ENCODE measurements around the gene CXCL9. TPM values are rescaled to one million over a fixed set of nuclear protein-coding genes. Genes with fewer than 3 reads are reported as not detected.
"Not testable (repeated sequence)": the region's sequence is repeated elsewhere in the genome, so short reads cannot be mapped to it uniquely, and the experiment has no call there.

Gene CXCL9
- total RNA-seq, 2 donors from 2014 or later: 0.52 to 1.1 TPM

- no peaks in the 10 kb centered on the region for H3K27me3 ChIP-seq
- no peaks in the 10 kb centered on the region for H3K4me1 ChIP-seq
- H3K27ac ChIP-seq: no peak overlapping the region
- intact Hi-C loops (cut with DNase I): no loop called here
- peaks cover 14% of the 10 kb centered on the region for H3K36me3 ChIP-seq
- no peak overlapping the region for H3K9ac ChIP-seq (ENCODE audit: low read depth in 2 of 2, low read length in 2 of 2)
- TF ChIP-seq, protein P1, sequence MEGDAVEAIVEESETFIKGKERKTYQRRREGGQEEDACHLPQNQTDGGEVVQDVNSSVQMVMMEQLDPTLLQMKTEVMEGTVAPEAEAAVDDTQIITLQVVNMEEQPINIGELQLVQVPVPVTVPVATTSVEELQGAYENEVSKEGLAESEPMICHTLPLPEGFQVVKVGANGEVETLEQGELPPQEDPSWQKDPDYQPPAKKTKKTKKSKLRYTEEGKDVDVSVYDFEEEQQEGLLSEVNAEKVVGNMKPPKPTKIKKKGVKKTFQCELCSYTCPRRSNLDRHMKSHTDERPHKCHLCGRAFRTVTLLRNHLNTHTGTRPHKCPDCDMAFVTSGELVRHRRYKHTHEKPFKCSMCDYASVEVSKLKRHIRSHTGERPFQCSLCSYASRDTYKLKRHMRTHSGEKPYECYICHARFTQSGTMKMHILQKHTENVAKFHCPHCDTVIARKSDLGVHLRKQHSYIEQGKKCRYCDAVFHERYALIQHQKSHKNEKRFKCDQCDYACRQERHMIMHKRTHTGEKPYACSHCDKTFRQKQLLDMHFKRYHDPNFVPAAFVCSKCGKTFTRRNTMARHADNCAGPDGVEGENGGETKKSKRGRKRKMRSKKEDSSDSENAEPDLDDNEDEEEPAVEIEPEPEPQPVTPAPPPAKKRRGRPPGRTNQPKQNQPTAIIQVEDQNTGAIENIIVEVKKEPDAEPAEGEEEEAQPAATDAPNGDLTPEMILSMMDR (IDR thresholded peaks at IDR 0.05): no peak
- no peaks in the 10 kb centered on the region for H3K9me3 ChIP-seq
- no peak for DNase-seq
- H3K4me3 ChIP-seq: no peak overlapping the region
These were observed 39.2 kb downstream of the CXCL9 start for GRCh38 chr4:75968084-75968483.

GRCh38 chr4:75963558-75963957 lies 43.8 kb downstream of the CXCL9 start:
- Histone ChIP-seq H3K9me3 (no peaks in the 10 kb centered on the region), H3K9ac (ENCODE audit: low read depth in 2 of 2, low read length in 2 of 2) (no peak overlapping the region), H3K36me3 (peaks cover 11% of the 10 kb centered on the region), H3K27me3 (no peaks in the 10 kb centered on the region), H3K27ac (no peak overlapping the region), H3K4me3 (no peak overlapping the region), H3K4me1 (no peaks in the 10 kb centered on the region)
- intact Hi-C loops (cut with DNase I): no loop called here
- no peak for DNase-seq
- TF ChIP-seq, protein P1 (IDR thresholded peaks at IDR 0.05): no peak

GRCh38 chr4:75962072-75962471 lies 45.2 kb downstream of the CXCL9 start:
- intact Hi-C loops (cut with DNase I); H3K36me3 ChIP-seq: not testable (repeated sequence)

DNA sequence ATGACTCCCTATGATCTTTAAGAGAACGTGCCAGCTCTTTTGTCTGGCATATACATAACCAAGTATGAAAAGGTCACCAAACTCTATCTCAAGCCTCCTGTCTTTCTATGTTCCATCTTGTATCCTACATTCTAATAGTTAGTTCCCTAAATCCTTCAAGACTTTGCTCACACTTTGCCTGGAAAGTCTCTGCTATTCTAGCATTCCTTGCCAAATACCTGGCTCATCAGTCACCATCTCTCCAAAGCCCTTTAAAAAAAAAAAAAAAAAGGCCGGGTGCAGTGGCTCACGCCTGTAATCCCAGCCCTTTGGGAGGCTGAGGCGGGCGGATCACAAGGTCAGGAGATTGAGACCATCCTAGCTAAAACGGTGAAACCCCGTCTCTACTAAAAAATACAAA lies 48.8 kb downstream of the CXCL9 start:
- intact Hi-C loops (cut with DNase I); H3K27ac ChIP-seq; DNase-seq; H3K4me3 ChIP-seq; H3K9me3 ChIP-seq; H3K27me3 ChIP-seq; H3K36me3 ChIP-seq; H3K4me1 ChIP-seq; H3K9ac ChIP-seq (ENCODE audit: low read depth in 2 of 2, low read length in 2 of 2): not testable (repeated sequence)

More at GRCh38 chr4:75962072-75962471, 45.2 kb downstream of the CXCL9 start:
- not testable (repeated sequence) for DNase-seq; H3K4me3 ChIP-seq; H3K27ac ChIP-seq; H3K9me3 ChIP-seq; H3K4me1 ChIP-seq; H3K27me3 ChIP-seq; H3K9ac ChIP-seq (ENCODE audit: low read depth in 2 of 2, low read length in 2 of 2)

DNA sequence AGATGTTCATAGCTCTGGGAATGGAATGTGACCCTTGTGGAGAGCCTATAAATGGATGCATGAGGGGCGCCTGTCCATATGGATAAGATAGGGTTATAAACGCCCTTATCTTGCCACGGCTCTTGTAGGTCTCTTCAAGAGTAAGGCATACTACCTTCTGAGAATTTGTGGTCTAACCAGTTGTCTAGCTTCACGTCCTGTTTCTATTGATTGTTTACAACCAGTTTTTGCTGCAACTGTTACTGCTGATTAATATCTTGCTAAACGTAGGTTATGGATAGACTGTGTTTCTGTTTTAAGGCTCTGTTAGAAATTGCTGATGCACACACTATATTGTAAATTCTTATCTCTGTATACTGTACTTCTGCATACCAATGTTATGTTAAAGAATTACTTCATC lies 52.5 kb downstream of the CXCL9 start:
- H3K27ac ChIP-seq; H3K4me3 ChIP-seq; H3K4me1 ChIP-seq; intact Hi-C loops (cut with DNase I); H3K36me3 ChIP-seq; H3K9ac ChIP-seq (ENCODE audit: low read depth in 2 of 2, low read length in 2 of 2); H3K27me3 ChIP-seq; H3K9me3 ChIP-seq; DNase-seq: not testable (repeated sequence)

- Histone ChIP-seq H3K27me3 (no peaks in the 10 kb centered on the region), H3K9ac (ENCODE audit: low read depth in 2 of 2, low read length in 2 of 2) (no peak overlapping the region), H3K27ac (no peak overlapping the region), H3K4me3 (no peak overlapping the region), H3K4me1 (no peaks in the 10 kb centered on the region), H3K9me3 (no peaks in the 10 kb centered on the region), H3K36me3 (peaks cover 8% of the 10 kb centered on the region)
- DNase-seq: no peak
- intact Hi-C loops (cut with DNase I): no loop called here
- TF ChIP-seq, protein P1 (IDR thresholded peaks at IDR 0.05): no peak
These were observed 53.8 kb downstream of the CXCL9 start for GRCh38 chr4:75953509-75953908.

Other genes with a start within 250 kb of the CXCL9 start
- gene PPEF2, start 105.1 kb downstream of the CXCL9 start, total RNA-seq: not detected
- 100 to 1,000 TPM in 1 of 2 donors, 10 to 100 TPM in 1; 79.3 to 141 TPM for gene NAAA, start 66.5 kb downstream of the CXCL9 start, total RNA-seq
- gene SDAD1, start 16.6 kb downstream of the CXCL9 start, total RNA-seq: 10 to 100 TPM; 20.8 to 27.4 TPM
- under 1 TPM; 0.72 to 0.90 TPM for gene CXCL10, start 16.0 kb upstream of the CXCL9 start, total RNA-seq
- not detected for gene CXCL11, start 28.6 kb upstream of the CXCL9 start, total RNA-seq
- 1 to 10 TPM; 1.6 to 1.8 TPM for gene ART3, start 67.2 kb upstream of the CXCL9 start, total RNA-seq
- 10 to 100 TPM; 31.5 to 35.3 TPM for gene NUP54, start 140.9 kb upstream of the CXCL9 start, total RNA-seq
- 100 to 1,000 TPM; 156 to 164 TPM for gene SCARB2, start 206.3 kb upstream of the CXCL9 start, total RNA-seq
- gene FAM47E, start 244.2 kb upstream of the CXCL9 start, total RNA-seq: 1 to 10 TPM; 3.9 to 4.8 TPM

Measured in colonic mucosa (tissue), 4 donors.